CD14-positive monocyte (primary cell): ENCODE data around the gene CDH9. TPM values are rescaled to one million over a fixed set of nuclear protein-coding genes. Genes with fewer than 3 reads are reported as not detected.

Experiments
- DNase-seq, 3 donors: peaks; one replicate each; pipeline ENCODE4 v3.0.0-alpha.2; 2011 to 2022
- H2AFZ ChIP-seq: 2 replicates; pipeline ENCODE4 v1.6.0; 2012; ENCODE audit warnings: mild to moderate bottlenecking, low read depth, low read length, inconsistent platforms; ENCODE audit not compliant: insufficient read depth, poor library complexity, severe bottlenecking
- H3K27ac ChIP-seq, 2 donors: 1 replicate in 1 of 2; 2 replicates in 1 of 2; pipeline ENCODE4 v1.5.1; 2012 to 2013; ENCODE audit warnings: low read length in 2 of 2, control low read depth in 1 of 2, inconsistent platforms in 1 of 2, low read depth in 1 of 2, mild to moderate bottlenecking in 1 of 2
- H3K27me3 ChIP-seq, 2 donors: one replicate each; pipeline versions ENCODE4 v1.6.0 to v1.6.1; 2011 to 2013; ENCODE audit warnings: low read length in 2 of 2; ENCODE audit not compliant: control insufficient read depth in 2 of 2, insufficient read depth in 2 of 2
- H3K36me3 ChIP-seq, 2 donors: replicated peaks in 1 of 2; 1 replicate in 1 of 2; 2 replicates in 1 of 2; pipeline versions ENCODE4 v1.5.1 to v1.6.1; 2012 to 2013; ENCODE audit warnings: low read length in 2 of 2, control low read depth in 1 of 2, inconsistent platforms in 1 of 2, mild to moderate bottlenecking in 1 of 2; ENCODE audit not compliant: insufficient read depth in 2 of 2, control insufficient read depth in 1 of 2
- H3K4me1 ChIP-seq, 2 donors: 1 replicate in 1 of 2; 2 replicates in 1 of 2; pipeline versions ENCODE4 v1.5.1 to v1.6.1; 2012 to 2013; ENCODE audit warnings: low read length in 2 of 2, control low read depth in 1 of 2, inconsistent platforms in 1 of 2, mild to moderate bottlenecking in 1 of 2, moderate library complexity in 1 of 2; ENCODE audit not compliant: insufficient read depth in 2 of 2, control insufficient read depth in 1 of 2
- H3K4me2 ChIP-seq: replicated peaks from 2 replicates; pipeline ENCODE3; 2012; ENCODE audit warnings: low read length, moderate library complexity, mild to moderate bottlenecking; ENCODE audit not compliant: poor library complexity, severe bottlenecking; ENCODE audit errors: extremely low read depth
- H3K4me3 ChIP-seq, 3 experiments: fragments of 200-600 bp in 1 of 3; sonication (generic) in 1 of 3; replicated peaks in 1 of 3; 1 replicate in 2 of 3; 2 replicates in 1 of 3; pipeline ENCODE4 v1.5.1; 2011 to 2013; ENCODE audit warnings: low read length in 3 of 3, mild to moderate bottlenecking in 3 of 3, control low read depth in 2 of 3, low read depth in 2 of 3, inconsistent platforms in 1 of 3, moderate library complexity in 1 of 3
- H3K79me2 ChIP-seq: 2 replicates; pipeline ENCODE4 v1.6.0; 2012; ENCODE audit warnings: mild to moderate bottlenecking, control low read depth, inconsistent platforms, low read length, moderate library complexity; ENCODE audit not compliant: insufficient read depth
- H3K9ac ChIP-seq: 2 replicates; pipeline ENCODE4 v1.6.0; 2017; ENCODE audit warnings: low read length, mild to moderate bottlenecking; ENCODE audit not compliant: insufficient read depth, poor library complexity, severe bottlenecking
- H3K9me3 ChIP-seq, 2 donors: replicated peaks in 1 of 2; 1 replicate in 1 of 2; 2 replicates in 1 of 2; pipeline versions ENCODE4 v1.5.1 to v1.6.1; 2012 to 2013; ENCODE audit warnings: low read length in 2 of 2, control low read depth in 1 of 2; ENCODE audit not compliant: control insufficient read depth in 1 of 2, insufficient read depth in 1 of 2
- H4K20me1 ChIP-seq: 2 replicates; pipeline ENCODE4 v1.6.0; 2012; ENCODE audit warnings: mild to moderate bottlenecking, low read length, control low read depth, moderate library complexity; ENCODE audit not compliant: insufficient read depth
- H3K27ac Mint-ChIP-seq, 7 donors: one replicate each; pipeline ENCODE4 v1.8.0; 2020; ENCODE audit warnings: mild to moderate bottlenecking in 7 of 7, mixed read lengths in 7 of 7, moderate library complexity in 6 of 7, inconsistent platforms in 2 of 7
- H3K27me3 Mint-ChIP-seq, 3 donors: one replicate each; pipeline ENCODE4 v1.8.0; 2021 to 2022; ENCODE audit warnings: low read depth in 3 of 3, mild to moderate bottlenecking in 3 of 3, mixed read lengths in 3 of 3, moderate library complexity in 3 of 3, inconsistent platforms in 1 of 3
- H3K36me3 Mint-ChIP-seq, 2 donors: one replicate each; pipeline ENCODE4 v1.8.0; 2020; ENCODE audit warnings: mixed read lengths in 2 of 2, inconsistent platforms in 1 of 2, mild to moderate bottlenecking in 1 of 2
- H3K4me1 Mint-ChIP-seq: one replicate; pipeline ENCODE4 v1.8.0; 2020; ENCODE audit warnings: mild to moderate bottlenecking, mixed read lengths
- H3K4me3 Mint-ChIP-seq, 2 donors: one replicate each; pipeline ENCODE4 v1.8.0; 2020; ENCODE audit warnings: mild to moderate bottlenecking in 2 of 2, mixed read lengths in 2 of 2, moderate library complexity in 1 of 2
- H3K9me3 Mint-ChIP-seq, 7 donors: one replicate each; pipeline ENCODE4 v1.8.0; 2020 to 2022; ENCODE audit warnings: mixed read lengths in 7 of 7, mild to moderate bottlenecking in 6 of 7, moderate library complexity in 6 of 7, inconsistent platforms in 2 of 7
- CTCF ChIP-seq: fragments of 200-600 bp; IDR thresholded peaks from one replicate; pipeline ENCODE4 v1.8.0; 2022; ENCODE audit warnings: antibody characterized with exemption, mild to moderate bottlenecking
- WGBS: methylation state at CpG from one replicate; pipeline ENCODE4 v1.1.5; 2013; ENCODE audit warnings: missing lambda C conversion rate; ENCODE audit not compliant: insufficient coverage; 5-methylcytosine and 5-hydroxymethylcytosine counted together
- intact Hi-C, 2 donors: fragments of 100-400 bp; cut with micrococcal nuclease; formaldehyde crosslinking; loops; one replicate each; pipeline versions ENCODE4 v1.15.0 to v1.15.1; 2023
- polyA plus RNA-seq, 3 donors: library from polyadenylated mRNA; depleted of rRNA in 1 of 3; unstranded in 2 of 3; stranded (reverse) in 1 of 3; fragments of 300-500 nt in 2 of 3; fragments of >200 nt in 1 of 3; fragmentation: Illumina TruSeq in 2 of 3; gene quantifications; 1 replicate in 2 of 3; 2 replicates in 1 of 3; pipeline ENCODE4 v1.2.3, GENCODE V29; 2012 to 2021

Gene CDH9
- polyA plus RNA-seq, 3 donors, result not detected

DNA sequence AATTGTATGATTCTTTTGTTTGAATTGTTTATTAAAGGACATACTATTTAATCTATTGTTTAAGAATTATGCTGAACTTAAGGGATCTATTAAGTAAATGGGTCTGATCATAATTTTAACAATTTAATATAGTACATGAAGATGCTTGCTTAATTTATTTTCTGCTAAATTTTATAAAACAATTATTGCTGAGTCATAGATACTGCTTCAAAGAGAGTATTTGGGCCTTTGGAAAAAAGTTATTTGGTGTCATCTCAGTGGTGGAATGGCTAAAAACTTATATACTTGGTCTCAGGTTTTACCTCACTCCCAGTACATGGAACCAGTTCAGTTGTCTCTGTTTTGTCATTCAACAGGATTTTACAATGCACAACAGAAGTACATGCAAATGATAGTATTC, 145.3 kb downstream of the CDH9 start:
- no peaks in the 10 kb centered on the region for H3K4me1 ChIP-seq
- intact Hi-C loops, result no loop called here

DNA sequence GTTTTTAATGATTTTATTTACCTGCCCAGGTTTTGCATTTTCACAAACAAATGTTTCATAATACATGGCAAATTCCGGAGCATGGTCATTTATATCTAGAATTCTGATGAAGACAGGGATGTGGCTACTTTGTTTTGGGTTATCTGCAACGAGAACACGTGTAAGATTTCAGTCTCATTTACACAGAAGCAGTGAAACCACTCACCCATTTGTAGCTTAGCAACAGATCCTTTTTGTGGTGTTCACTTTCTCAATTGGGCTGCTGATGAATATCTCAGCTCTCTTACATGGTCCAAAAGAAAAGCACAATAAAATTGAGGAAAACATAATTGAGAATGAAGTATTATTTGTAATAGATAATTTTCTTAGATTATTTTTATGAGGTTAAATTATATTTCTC, 148.6 kb downstream of the CDH9 start:
- Histone ChIP-seq H3K9me3 (peaks cover 0 to 3% of the 10 kb centered on the region in 2 donors), H3K36me3 (no peaks in the 10 kb centered on the region), H3K27ac (no peak overlapping the region), H3K79me2 (no peaks in the 10 kb centered on the region), H3K4me3 (no peak overlapping the region), H3K4me1 (no peaks in the 10 kb centered on the region), H4K20me1 (no peaks in the 10 kb centered on the region), H3K4me2 (no peak overlapping the region), H3K9ac (no peak overlapping the region), H3K27me3 (no peaks in the 10 kb centered on the region), H2AFZ (no peak overlapping the region)
- intact Hi-C loops, result no loop called here
- no peak for TF ChIP-seq CTCF
- Mint-ChIP-seq H3K4me3 (no peak overlapping the region), H3K36me3 (no peaks in the 10 kb centered on the region), H3K9me3 (peaks cover 0 to 7% (median 2%) of the 10 kb centered on the region in 7 donors), H3K4me1 (no peaks in the 10 kb centered on the region), H3K27me3 (no peaks in the 10 kb centered on the region), H3K27ac (no peak overlapping the region)
- no CpG with 5 or more reads among the region's 3 CpGs for WGBS
- no peak for DNase-seq

More for the DNA sequence above, 145.3 kb downstream of the CDH9 start:
- no peaks in the 10 kb centered on the region for H3K79me2 ChIP-seq
- no peaks in the 10 kb centered on the region for H3K9me3 ChIP-seq
- peaks cover 0 to 11% (median 4%) of the 10 kb centered on the region in 7 donors for H3K9me3 Mint-ChIP-seq
- H3K27ac Mint-ChIP-seq, result no peak overlapping the region
- peaks cover 0 to 2% (median 0%) of the 10 kb centered on the region in 3 donors for H3K27me3 Mint-ChIP-seq
- no peak overlapping the region for H3K4me3 ChIP-seq
- H3K4me3 Mint-ChIP-seq, result no peak overlapping the region
- DNase-seq, result no peak
- no peak overlapping the region for H3K27ac ChIP-seq
- no peaks in the 10 kb centered on the region for H3K27me3 ChIP-seq
- H3K36me3 ChIP-seq, result no peaks in the 10 kb centered on the region
- H3K4me2 ChIP-seq, result no peak overlapping the region
- H2AFZ ChIP-seq, result no peak overlapping the region
- H3K4me1 Mint-ChIP-seq, result no peaks in the 10 kb centered on the region
- no peaks in the 10 kb centered on the region for H4K20me1 ChIP-seq
- H3K36me3 Mint-ChIP-seq, result no peaks in the 10 kb centered on the region
- no peak overlapping the region for H3K9ac ChIP-seq
- no peak for TF ChIP-seq CTCF
